Measurements from ENCODE around the gene SNRPD1.
"Not testable (repeated sequence)": the region's sequence is repeated elsewhere in the genome, so short reads cannot be mapped to it uniquely, and the experiment has no call there.

SNRPD1 gene

GRCh38 chr18:21598726-21599584, 13.2 kb upstream of the SNRPD1 start:
- peak overlapping the region; percentile 100 for H3K4me3 ChIP-seq (ENCODE audit: low read length)
- DNase-seq (ENCODE audit: low read depth) = no peak

GRCh38 chr18:21599585-21600525, 12.3 kb upstream of the SNRPD1 start:
- TF ChIP-seq CTCF (conservative IDR thresholded peaks at IDR 0.05; ENCODE audit: low read length) = no peak
- DNase-seq (ENCODE audit: low read depth) = peak; percentile 24
- peak overlapping the region; percentile 100 for H3K4me3 ChIP-seq (ENCODE audit: low read length)

More at GRCh38 chr18:21598726-21599584, 13.2 kb upstream of the SNRPD1 start:
- TF ChIP-seq CTCF (conservative IDR thresholded peaks at IDR 0.05; ENCODE audit: low read length) = no peak

- TF ChIP-seq CTCF (conservative IDR thresholded peaks at IDR 0.05; ENCODE audit: low read length) = peak; percentile 65
- peak within 1 kb of the TSS; percentile 100 for H3K4me3 ChIP-seq (ENCODE audit: low read length)
- DNase-seq (ENCODE audit: low read depth) = peak; percentile 99
Measured at GRCh38 chr18:21600526-21601410, 11.3 kb upstream of the SNRPD1 start, which contains the start of gene ESCO1. ESCO1 (minus strand) TSS chr18:21600704; CDS start chr18:21574843, 25,861 bp downstream.

- H3K4me3 ChIP-seq (ENCODE audit: low read length) = no peak overlapping the region
- TF ChIP-seq CTCF (conservative IDR thresholded peaks at IDR 0.05; ENCODE audit: low read length) = no peak
- no peak for DNase-seq (ENCODE audit: low read depth)
Measured at GRCh38 chr18:21602299-21602587, 9.9 kb upstream of the SNRPD1 start.

GRCh38 chr18:21604671-21605070, 7.4 kb upstream of the SNRPD1 start:
- no peak overlapping the region for H3K4me3 ChIP-seq (ENCODE audit: low read length)
- TF ChIP-seq CTCF (conservative IDR thresholded peaks at IDR 0.05; ENCODE audit: low read length) = no peak
- no peak for DNase-seq (ENCODE audit: low read depth)

- no peak overlapping the region for H3K4me3 ChIP-seq (ENCODE audit: low read length)
- no peak for TF ChIP-seq CTCF (conservative IDR thresholded peaks at IDR 0.05; ENCODE audit: low read length)
- no peak for DNase-seq (ENCODE audit: low read depth)
Measured at GRCh38 chr18:21605213-21605612, 6.9 kb upstream of the SNRPD1 start.

GRCh38 chr18:21611401-21612124, 551 bp upstream of the SNRPD1 start:
- H3K4me3 ChIP-seq (ENCODE audit: low read length) = peak overlapping the region; percentile 94
- not testable (repeated sequence) for DNase-seq (ENCODE audit: low read depth)

- not testable (repeated sequence) for H3K4me3 ChIP-seq (ENCODE audit: low read length); DNase-seq (ENCODE audit: low read depth)
Measured at GRCh38 chr18:21621640-21622039, 9.5 kb downstream of the SNRPD1 start.
